Activated effector memory CD4-positive, alpha-beta T cell treated with anti-CD3 and anti-CD28 coated beads, Interleukin-2, amount 50 U/mL, for 16 hours (primary cell): ENCODE results near the gene DPP6.
"Not testable (repeated sequence)": the region's sequence is repeated elsewhere in the genome, so short reads cannot be mapped to it uniquely, and the experiment has no call there.

ENCODE experiments used
- DNase-seq: peaks from one replicate; pipeline ENCODE4 v3.0.0-alpha.2; 2020

DPP6 gene

DNA sequence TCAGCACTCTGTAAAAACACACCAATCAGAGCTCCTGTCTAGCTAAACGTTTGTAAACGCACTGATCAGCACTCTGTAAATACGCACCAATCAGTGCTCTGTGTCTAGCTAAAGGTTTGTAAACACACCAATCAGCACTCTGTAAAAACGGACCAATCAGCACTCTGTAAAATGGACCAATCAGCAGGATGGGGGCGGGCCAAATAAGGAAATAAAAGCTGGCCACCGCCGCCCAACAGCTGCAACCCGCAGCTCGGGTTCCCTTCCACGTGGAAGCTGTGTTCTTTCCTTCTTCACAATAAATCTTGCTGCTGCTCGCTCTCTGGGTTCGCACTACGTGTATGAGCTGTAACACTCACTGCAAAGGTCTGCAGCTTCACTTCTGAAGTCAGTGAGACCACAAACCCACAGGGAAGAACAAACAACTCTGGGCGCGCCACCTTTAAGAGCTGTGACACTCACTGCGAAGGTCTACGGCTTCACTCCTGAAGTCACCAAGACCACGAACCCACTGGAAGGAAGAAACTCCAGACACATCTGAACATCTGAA lies 625.9 kb downstream of the DPP6 start:
- not testable (repeated sequence) for DNase-seq

DNA sequence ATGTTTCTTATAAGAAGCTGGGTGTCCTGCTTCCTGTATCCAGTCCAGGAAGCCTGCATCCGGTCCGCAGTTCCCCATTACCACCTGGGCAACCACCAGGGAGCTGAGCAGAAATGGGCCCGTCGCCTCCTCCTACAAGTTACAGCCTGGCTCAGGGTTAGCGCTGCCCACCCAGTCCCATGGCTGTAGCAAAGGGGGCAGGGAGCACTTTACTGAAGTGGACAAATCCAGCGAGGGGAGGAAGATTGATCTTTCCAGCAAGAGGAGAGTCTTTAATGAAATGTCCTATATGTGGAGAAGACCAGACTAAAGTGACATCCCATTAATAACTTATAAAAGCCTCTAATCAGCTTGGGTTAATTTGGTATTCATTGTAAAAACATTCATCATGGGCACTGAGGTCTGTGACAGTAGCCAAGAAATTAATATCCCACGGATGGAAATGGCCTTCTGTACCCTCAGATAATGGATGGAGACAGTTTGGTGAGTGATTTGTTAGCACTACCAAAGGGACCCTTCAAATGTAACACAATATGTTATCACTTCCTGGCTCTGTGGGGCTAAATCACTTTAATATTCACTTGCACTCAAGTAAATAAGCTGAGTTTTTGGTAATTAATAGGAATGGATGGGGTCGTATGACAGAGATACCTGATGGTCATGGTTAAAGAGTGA lies 627.3 kb downstream of the DPP6 start:
- DNase-seq = no peak

DNA sequence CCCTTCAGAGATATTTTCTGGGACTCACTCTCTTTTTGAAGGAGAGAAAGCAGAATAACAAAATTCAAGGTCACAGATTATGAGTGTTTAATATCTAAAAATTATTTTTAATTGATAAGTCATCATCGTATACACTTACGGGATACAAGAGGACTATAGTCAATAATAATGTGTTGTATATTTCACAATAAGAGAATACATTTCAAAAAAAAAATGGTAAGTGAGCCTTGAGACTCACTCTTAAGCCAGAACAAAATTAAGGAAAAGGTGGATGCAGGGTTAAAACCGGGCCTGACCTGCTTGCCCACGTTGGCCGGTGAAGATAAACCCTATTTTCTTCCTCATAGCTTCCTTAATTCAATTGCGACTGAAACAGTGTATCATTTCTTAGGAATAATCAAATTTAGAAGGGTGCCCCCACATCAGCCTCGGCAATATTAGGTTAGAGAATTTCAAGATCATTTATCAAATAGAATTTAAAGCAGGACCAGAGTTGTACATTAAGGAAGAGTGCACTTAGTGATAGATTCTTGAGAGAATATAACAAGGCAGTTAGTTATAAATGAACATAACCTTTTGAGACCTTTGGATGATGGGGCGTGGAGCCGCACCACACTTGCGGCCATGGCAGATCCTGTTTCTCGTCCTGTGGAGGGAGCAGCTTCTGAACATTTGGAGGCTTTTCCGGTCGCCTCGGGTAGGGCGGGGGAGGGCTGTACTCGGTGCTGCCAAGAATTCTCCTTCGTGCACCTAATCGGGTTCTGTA lies 628.9 kb downstream of the DPP6 start:
- DNase-seq = no peak

DNA sequence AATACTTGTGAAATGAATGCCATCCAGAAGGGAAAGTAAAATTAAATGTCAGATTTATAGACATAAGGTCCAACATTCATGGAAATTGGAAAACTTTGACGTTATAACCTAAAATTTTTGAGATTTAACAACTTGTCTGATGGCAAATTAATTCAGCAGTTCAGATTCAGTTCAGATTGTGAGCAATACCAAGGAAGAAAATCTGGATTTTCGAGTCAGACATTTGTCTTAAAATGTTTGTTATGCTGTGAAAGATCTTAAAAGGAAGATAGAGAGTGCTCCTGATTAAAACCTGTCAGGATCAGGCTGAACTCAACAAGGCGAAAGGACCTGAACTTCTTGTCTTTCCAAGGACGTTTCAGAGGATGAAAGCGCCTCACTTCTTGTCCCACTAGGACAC lies 629.8 kb downstream of the DPP6 start:
- no peak for DNase-seq

DNA sequence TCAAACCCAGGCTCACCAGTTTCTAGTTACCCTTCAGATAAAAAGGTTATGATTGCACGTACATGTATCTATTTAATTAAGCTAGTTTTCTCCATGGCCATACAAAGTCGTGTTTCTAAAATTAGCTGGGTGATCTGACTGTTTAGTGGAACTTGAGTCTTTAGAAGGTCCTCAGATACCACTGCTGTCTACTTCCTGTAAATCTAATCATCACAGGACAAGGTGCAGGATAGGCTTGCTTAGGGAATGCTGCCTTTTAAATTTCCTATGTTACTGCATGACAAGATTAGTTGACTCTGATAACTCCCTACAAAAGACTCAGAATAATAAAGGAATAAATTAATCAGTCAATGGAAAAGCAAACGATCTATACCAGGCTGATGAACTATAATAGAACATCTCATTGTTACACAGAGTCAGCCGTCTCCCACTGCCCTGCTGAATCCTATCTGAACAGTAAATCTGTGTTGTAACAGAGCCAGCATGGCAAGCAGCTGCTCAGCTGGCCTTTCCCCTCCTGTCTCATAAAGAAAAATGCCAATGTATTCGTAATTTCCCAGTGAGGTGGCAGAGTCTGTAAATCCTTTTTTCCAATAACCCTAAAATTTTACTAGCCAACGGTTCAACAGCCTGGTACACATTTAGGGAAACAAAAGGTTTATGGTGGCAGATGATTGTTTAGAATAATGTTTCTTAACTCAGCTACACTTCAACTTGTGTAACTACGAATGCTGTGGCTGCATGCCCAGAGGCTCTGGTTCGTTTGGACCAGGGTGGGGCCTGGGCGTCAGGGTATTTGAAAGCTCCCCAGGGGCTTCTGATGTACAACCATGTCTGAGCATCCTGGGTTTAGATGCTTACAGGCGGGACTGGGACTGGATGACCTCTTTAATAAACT lies 632.7 kb downstream of the DPP6 start:
- no peak for DNase-seq

DNA sequence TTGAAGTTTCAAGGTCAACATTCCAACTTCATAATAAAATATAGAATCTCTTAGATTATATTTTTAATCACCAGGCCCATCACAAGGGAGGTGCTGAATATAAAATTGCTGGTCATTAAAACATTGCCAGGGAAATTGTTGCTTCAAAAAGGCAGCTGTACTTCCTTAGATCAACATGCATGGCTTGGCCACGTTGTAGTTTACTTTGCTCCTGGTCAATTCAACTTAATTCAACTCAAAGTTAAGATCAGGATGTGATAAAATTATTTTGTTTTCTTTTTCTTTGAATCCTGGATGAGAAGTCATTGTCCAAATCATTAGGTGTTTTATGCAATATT lies 633.3 kb downstream of the DPP6 start:
- DNase-seq = no peak

DNA sequence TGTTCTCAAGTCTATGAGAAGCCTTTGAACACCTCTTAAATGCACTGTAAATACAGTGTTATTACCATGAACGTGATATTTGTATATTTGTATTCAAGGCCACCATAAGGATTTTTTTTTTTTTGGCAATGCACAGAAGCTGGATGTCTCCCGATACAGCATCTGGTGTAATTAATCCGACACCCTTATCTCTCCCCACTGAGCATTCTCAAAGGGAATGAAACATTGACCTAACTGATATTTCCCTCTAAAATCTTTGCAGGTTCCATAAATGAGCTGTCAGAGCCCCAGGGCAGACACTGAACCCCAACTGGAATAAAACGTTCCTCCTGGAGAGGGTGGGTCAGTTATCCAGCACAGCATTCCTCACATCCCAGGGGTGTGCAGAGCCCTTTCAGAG lies 634.1 kb downstream of the DPP6 start:
- DNase-seq = no peak

DNA sequence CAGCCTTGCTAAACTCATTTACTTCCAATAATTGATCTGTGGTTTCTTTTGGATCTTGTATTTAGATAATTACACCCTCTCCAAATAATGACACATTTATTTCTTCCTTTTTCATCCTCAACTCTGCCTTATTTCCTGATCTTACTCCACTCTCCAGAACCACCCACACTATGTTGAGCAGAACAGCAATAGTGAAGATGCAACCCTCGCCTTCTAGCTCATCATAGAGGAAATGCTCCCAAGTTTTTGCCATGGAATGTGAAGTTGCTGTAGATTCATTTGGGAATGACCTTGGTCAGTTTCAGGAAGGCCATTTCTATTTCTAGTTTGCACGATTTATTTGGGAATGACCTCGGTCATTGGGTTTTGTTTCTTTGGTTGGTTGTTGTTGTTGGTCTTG lies 636.8 kb downstream of the DPP6 start:
- DNase-seq = no peak

DNA sequence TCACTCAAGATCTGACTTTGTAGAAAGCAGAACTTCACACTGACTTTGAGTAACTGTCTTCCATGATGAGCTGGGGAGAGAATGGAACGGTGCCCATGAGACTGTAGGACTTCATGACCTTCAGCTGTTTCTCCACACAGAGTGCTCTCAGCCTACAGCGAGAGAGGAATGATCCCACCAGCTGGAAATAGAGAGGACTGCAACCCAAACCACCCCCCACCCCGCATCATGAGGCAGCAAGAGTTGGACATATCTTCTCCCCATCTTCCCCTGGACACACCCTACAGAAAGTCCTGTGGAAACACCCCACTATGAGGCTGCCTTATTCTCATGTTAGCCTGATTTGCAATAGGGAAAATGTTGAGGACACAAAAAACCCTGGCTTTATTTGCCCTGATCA lies 638.2 kb downstream of the DPP6 start:
- no peak for DNase-seq

DNA sequence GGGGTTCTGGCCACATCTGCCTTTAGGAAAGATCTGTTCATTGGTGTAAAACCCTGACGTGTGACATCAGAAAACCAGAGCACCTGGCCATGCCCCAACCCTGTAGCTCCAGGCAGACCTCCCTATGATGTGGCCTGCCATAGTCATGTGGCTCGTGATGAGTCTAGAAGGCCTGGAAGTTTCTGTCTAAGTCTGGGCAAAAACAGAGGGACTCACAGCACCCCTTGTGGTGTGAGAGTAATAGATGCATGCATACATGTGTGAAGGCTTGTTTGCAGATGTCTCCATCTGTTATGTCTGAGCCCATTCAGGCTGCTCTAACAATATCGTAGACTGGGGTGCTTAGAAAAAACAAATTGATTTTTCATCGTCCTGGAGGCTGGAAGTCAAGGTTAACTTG lies 641.5 kb downstream of the DPP6 start:
- DNase-seq = no peak

DNA sequence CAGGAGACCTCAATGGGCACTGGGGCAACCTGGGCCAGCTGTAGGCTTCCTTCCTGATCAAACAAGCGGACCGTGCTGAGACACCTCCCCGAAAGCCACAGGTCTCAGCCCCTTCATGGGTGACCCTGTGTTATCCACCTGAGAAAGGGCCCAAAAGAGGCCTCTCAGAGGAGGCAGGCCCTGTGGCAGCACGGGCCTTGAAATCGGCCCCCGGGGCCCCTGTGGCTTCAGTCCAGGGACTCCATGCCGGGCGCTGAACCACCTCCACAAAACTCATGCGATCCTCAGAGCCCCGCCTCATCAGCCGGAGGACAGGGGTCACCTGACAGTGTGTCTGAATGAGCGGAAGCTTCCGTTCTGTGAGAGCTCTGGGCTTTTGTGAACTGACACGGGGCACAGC lies 643.6 kb downstream of the DPP6 start:
- no peak for DNase-seq

DNA sequence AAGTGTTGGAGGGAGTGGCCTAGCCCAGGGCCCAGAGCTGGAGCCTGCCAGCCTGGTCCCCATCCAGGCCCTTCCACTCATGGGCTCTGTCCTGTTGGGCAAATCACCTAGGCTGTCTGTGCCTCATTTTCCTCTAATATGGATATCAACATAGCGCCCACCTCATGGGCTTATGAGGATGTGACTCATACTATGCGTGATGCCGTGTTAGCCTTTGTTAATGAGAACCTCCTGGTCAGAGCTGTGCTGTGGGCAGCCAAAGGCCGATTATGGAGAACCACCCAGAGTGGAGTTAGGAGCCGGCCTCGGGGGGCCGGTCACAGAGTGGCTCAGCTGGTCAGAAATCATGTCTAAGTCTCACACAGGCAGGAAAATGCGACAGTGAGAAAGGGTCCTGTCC lies 644.4 kb downstream of the DPP6 start:
- no peak for DNase-seq

DNA sequence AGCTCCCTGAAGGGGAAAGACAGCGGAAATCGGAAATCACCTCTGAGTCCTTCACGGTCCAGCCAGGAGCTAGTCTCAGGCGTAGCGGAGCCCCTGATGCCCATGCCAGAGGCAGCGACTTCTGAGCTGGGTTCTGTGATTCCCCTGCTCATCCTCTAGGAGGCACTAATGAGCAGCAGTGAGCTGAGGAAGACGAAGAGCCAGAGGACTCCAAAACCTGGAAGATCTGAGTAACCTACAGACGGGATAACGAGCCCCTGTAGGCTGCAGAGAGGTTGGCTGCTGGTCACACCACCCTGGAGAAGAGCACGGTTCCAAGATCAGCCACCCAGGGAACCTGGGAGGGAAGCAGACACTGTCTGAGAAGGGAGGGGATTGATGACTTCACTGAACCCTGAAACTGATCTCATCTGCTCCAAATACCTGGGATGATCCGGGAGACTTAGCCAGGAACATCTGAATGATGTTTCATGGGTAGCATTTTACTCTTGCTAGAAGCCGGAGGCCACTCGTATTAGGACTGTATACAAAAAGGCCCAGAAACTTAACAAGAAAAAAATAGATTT lies 646.6 kb downstream of the DPP6 start:
- no peak for DNase-seq

DNA sequence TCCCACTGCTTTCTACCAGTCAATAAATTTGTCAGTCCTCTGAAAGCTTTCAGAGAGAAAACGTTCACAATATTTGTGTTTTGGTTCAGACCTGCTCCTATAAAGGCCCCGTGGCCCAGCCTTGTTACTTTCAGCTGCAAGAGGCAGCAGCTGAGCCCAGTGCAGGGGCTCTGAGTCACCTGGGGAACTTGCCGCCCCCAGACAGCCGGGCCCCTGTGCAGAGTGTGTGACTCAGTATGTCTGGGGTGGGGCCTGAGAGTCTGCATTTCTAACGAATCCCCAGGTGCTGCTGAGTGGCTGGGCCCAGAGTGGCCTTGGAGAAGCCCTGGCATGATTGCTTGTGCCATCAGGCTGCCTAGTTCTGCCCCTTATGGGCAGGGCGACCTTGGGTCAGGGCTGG lies 647.2 kb downstream of the DPP6 start:
- no peak for DNase-seq

DNA sequence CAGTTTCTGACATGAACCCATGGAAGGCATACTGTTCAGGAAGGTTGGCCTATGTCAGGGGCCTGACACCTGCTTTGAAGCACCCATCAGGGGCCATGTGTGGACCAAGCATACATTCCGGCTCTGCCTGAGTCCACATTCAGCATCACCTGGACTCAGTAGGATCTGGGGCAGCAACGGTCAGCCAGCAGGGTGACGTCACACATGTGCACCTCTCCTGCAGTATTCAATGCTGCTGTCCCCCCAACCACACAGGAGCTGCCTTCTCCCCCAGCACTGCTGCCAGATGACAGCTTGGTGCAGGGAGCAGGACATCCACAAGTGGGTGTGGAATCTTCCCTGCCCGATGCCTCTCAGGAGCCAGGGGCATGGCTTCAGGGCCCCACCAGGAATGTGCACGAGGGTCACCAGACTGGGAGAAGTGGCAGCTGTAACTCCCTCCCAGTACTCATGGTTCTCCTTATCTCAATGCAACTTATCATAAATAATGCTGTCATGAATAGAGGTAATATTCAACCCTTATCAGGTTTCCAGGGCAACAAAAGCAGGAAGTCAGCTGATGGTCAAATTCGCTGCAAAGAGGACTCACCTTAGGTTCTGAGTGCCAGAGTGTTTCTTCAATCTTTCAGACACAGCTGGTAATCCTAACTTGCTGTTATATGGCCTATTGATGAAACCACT lies 657.8 kb downstream of the DPP6 start:
- DNase-seq = no peak

DNA sequence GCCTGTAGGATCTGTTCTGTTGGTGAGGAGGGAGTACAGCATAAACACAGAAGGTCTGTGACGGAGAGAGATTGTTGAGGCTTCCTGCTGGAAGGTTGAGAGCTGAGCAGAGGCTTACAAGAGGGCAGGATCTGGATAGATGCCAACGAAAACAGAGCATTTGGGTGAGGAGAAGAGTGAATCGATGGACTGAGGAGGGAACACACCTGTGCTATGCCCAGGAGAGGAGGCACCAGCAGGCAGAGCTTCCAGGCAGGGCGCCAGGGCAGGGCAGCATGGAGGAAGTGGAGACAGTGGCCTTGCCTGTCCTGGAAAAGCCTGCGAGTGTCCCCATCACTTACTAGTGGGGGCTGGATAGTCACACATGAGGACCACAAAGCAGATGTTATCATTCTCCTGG lies 667.8 kb downstream of the DPP6 start:
- no peak for DNase-seq

DNA sequence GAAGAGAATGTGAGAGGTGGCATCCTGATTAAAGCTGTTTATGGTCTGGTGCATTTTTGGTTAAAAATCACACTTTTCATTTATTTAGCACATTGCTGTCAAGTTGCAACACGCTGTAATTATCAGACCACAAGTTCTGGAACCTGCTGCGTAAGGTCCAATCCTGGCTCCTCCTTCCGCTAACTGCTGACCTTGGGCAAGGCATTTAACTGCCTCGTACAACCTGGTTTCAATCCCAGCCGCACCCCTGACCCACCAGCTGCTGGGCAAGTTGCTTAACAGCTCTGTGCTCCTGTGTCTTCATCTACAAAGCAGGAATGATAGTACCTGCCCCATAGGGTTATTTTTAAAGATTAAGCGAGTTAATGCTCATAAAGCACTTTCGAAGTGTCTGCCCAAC lies 668.9 kb downstream of the DPP6 start:
- no peak for DNase-seq

DNA sequence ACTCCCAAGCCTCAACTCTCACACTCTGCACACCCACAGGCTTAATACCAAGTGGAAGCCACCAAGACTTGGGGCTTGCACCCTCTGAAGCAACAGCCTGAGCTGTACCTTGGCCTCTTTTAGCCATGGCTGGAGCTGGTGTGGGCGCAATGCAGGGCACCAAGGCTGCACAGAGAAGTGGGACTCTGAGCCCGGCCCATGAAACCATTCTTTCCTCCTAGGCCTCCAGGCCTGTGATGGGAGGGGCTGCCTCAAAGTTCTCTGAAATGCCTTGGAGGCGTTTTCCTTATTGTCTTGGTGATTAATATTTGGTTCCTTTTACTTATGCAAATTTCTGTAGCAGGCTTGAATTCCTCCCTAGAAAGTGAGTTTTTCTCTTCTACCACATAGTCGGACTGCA lies 674.2 kb downstream of the DPP6 start:
- no peak for DNase-seq

DNA sequence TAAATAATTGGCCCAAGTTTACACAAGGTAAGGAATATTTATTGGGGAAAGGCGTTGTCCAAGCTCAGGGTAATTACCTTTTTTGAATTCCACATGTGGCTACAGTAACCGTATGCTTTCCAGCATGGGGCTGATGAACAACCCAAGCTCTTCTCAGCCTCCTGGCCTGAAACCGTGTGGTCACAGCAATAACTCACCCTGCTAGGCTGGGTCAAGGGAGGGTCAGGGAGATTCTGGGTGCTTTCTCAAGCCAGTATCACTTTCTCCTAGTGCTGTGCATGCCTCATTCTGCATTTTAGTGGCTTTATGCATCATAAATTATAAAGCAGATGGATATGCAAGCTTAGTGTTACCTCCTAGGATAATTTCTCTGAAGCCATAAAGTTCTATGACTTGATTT lies 676.9 kb downstream of the DPP6 start:
- no peak for DNase-seq

DNA sequence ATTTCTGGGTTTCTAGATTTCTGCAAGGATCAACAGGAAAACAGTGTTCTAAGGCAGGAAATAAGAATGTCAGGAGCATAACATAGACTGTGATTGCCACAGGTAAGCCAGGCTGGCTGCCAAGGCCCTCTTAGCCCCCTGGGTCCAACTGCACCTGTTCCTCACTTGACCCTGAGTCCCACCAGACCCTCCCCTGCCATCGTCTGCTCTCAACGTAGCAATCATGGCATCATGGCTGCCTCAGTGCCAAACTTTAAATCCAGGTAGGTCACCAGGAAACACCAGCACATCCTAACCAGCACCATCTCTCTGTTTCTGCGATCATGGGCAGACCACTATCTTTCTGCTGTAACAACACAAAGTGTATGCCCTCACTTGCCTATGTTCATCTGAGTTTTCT lies 683.6 kb downstream of the DPP6 start:
- no peak for DNase-seq

DNA sequence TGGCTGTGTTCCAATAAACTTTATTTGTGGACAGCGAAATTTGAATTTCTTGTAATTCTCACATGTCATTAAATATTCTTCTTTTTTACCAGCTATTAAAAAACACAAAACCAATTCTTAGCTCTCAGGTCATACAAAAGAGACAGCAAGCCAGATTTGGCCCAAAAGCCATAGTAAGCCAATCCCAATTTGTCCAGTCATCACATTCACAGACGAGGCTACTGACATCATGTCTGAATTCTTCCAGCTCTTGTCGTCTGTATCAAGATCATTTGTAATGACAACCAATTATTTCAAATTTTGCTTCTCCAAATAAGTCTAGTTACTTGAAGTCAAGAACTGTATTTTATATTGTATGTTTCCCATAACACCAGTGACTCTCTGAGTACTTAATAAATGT lies 684.2 kb downstream of the DPP6 start:
- DNase-seq = no peak

DNA sequence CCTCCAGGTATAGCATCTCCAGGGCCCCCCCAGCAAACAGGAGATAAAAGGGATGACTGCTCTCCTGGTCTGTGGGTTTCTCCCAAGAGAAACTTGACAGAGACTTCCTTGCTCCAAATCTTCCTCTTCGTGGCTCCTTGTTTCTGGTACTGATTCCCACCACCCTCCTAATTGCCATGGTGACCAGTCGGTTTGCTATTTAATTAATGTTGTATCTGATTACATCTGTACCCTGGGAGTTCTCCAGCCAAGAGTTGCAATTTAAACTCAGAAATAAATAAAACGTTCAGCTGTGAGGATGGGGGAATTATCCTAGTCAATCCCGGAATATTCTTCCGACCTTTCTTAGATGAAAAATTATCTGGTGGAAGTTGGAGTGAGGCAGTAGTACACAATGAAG lies 686.0 kb downstream of the DPP6 start:
- no peak for DNase-seq

DNA sequence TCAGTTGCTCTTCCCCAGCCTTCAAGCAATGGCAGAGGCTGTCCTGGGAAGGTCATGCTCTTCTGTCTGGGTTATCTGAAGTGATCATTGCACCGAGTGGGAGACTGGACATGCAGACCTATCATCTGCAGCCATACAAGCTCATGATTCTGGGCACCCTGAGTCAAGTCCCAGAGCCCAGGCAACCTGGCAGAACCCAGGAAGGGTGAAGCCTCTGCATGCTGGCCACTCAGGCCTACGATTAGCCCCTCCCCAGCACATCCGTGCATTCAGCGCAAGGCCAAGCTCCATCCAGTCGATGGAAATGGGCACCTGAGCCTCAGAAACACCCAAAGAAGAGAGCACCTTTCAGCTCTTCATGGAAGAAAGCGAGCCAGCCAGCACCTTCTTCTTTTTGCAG lies 688.9 kb downstream of the DPP6 start:
- no peak for DNase-seq
